OCI-LY7 (cell line): ENCODE data around the gene DUS1L. TPM values are rescaled to one million over a fixed set of nuclear protein-coding genes. Genes with fewer than 3 reads are reported as not detected.
A peak's percentile ranks its signal among the peaks of the same experiment; 100 is the strongest.

ENCODE experiments used
- BruUV-seq: library from RNA; stranded (reverse); fragments of 400-500 nt; replicated peaks from 2 replicates; lab custom pipeline; 2021; lab: Mats Ljungman, UMichigan
- CTCF ChIA-PET: fragments of 300-600 bp; sonication (Branson Sonifier 250); formaldehyde crosslinking; loops from one replicate; lab custom pipeline; 2022; ENCODE audit warnings: antibody characterized with exemption; ENCODE audit not compliant: unreplicated experiment; lab: Charles Lee
- POLR2A ChIA-PET: fragments of 300-600 bp; sonication (Branson Sonifier 250); formaldehyde crosslinking; loops from one replicate; lab custom pipeline; 2022; ENCODE audit warnings: antibody characterized with exemption; lab: Charles Lee
- DNase-seq: peaks from one replicate; pipeline ENCODE4 v3.0.0-alpha.2; 2015; ENCODE audit warnings: low spot score
- H2AFZ ChIP-seq: fragments of 200-600 bp; sonication (generic), shearing (Covaris generic); 2 replicates; pipeline ENCODE4 v1.6.1; 2014; ENCODE audit warnings: mild to moderate bottlenecking, antibody characterized with exemption, low read length, moderate library complexity
- H3K27ac ChIP-seq: fragments of 200-600 bp; sonication (generic); 2 replicates; pipeline ENCODE4 v1.5.1; 2014; ENCODE audit warnings: mixed run types, low read depth, mild to moderate bottlenecking, moderate library complexity, low read length, inconsistent platforms; ENCODE audit not compliant: poor library complexity, severe bottlenecking
- H3K36me3 ChIP-seq: fragments of 200-600 bp; sonication (generic); 2 replicates; pipeline ENCODE4 v1.6.1; 2014; ENCODE audit warnings: mild to moderate bottlenecking, antibody characterized with exemption, low read length, moderate library complexity, mixed read lengths; ENCODE audit not compliant: insufficient read depth
- H3K4me1 ChIP-seq: fragments of 200-600 bp; sonication (generic); 2 replicates; pipeline ENCODE4 v1.5.1; 2014; ENCODE audit warnings: mild to moderate bottlenecking, low read length; ENCODE audit not compliant: insufficient read depth, poor library complexity, severe bottlenecking
- H3K4me2 ChIP-seq: fragments of 200-600 bp; sonication (generic); 2 replicates; pipeline ENCODE4 v1.6.1; 2014; ENCODE audit warnings: mild to moderate bottlenecking, low read length
- H3K4me3 ChIP-seq: fragments of 200-600 bp; sonication (generic); 2 replicates; pipeline ENCODE4 v1.5.1; 2014; ENCODE audit warnings: mild to moderate bottlenecking, low read depth, low read length; ENCODE audit not compliant: poor library complexity, severe bottlenecking
- H3K79me2 ChIP-seq: fragments of 200-600 bp; sonication (generic); 2 replicates; pipeline ENCODE4 v1.6.1; 2016; ENCODE audit warnings: low read depth, mild to moderate bottlenecking, low read length, moderate library complexity, mixed read lengths; ENCODE audit not compliant: insufficient read depth
- H3K9me2 ChIP-seq: fragments of 200-600 bp; sonication (generic); 2 replicates; pipeline ENCODE4 v1.6.1; 2016; ENCODE audit warnings: mild to moderate bottlenecking, low read length, mixed read lengths; ENCODE audit not compliant: insufficient read depth
- H3K9me3 ChIP-seq: fragments of 200-600 bp; sonication (generic); 2 replicates; pipeline ENCODE4 v1.6.1; 2014; ENCODE audit warnings: mild to moderate bottlenecking, mixed run types, low read length, mixed read lengths
- H4K20me1 ChIP-seq: fragments of 200-600 bp; sonication (generic); 2 replicates; pipeline ENCODE4 v1.6.1; 2014; ENCODE audit warnings: mild to moderate bottlenecking, antibody characterized with exemption, low read length, moderate library complexity, mixed read lengths; ENCODE audit not compliant: insufficient read depth
- EZH2phosphoT487 ChIP-seq: fragments of 200-600 bp; sonication (generic); IDR thresholded peaks from 2 replicates; pipeline ENCODE4 v1.6.1; 2018; ENCODE audit warnings: low read depth, borderline replicate concordance, mild to moderate bottlenecking, mixed run types, antibody characterized with exemption, low read length, moderate library complexity, mixed read lengths
- intact Hi-C: fragments of 100-400 bp; cut with micrococcal nuclease; formaldehyde crosslinking; loops from one replicate; pipeline ENCODE4 v1.10.0; 2022; ENCODE audit not compliant: unreplicated experiment
- total RNA-seq, 2 experiments: library from RNA; depleted of rRNA in 1 of 2; stranded (reverse); fragments of >200 nt in 1 of 2; shearing (Covaris generic) in 1 of 2; gene quantifications; 2 replicates each; pipeline ENCODE4 v1.2.3, GENCODE V29; 2014 to 2022
- TF ChIP-seq, protein P1 (sequence below): fragments of 200-600 bp; sonication (generic); conservative IDR thresholded peaks from 2 replicates; pipeline ENCODE4 v1.5.1; 2014; ENCODE audit warnings: mild to moderate bottlenecking, antibody characterized with exemption, low read length, moderate library complexity, mixed read lengths

The DUS1L gene
- total RNA-seq, 2 experiments from 2014 or later = 320 to 388 TPM

DNA sequence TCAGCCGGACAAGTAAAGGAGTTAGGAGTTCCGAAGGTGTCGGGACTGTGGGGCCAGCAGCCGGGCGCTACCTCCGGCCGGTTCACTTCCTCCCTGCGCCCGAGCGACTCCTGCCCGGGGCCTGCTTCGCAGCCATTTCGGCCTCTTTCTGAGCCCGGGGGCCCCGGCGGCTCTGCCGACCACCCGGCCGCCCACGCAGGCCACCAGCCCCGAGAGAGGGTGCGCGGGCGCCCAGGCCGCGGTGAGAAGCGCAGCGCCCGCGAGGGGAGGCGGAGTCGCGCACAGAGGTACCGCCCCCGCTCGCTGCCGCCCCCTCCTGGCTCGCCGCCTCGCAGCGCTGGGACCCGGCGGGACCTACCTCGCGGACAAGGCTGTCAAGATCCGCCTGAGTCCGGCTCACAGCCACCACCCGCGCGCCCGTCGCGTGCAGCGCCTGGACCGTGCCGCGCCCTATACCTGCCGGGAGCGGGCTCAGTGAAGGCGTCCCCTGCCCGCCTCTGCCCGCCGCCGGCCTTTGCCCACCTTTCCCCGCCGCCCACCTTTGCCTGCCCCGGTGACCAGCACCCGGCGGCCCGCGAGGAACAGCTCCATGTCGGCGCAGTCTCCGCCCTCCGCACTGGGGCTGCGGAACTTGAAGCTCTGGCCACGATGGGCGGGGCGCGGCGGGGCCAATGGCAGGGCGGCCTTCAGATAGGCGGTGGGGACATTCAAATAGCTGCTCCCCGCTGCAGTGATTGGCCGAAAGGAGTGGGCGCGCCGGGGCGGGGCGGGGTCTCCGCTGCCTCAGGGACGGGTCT is 28.3 kb downstream of the DUS1L start, which contains the start of gene DCXR:
Gene DCXR (minus strand): TSS at position 606 of the 797 bp plus-strand sequence. CDS start 15 bp downstream, at position 591.
- ChIA-PET CTCF (interaction anchor here (0.7 to 1.1 kb wide), 9 partner anchors 12 to 436 kb away, joined by 3 to 19 read pairs (median 4); partner anchors contain the start of genes CENPX and LRRC45), POLR2A (interaction anchor here (0.6 to 1.5 kb wide), 15 partner anchors 10 to 164 kb away, joined by 3 to 9 read pairs (median 4); partner anchors contain the start of genes CENPX, LRRC45 and MAFG)
- Histone ChIP-seq H2AFZ (peak within 1 kb of the TSS; percentile 92), H3K9me3 (no peaks in the 10 kb centered on the region), H3K9me2 (no peaks in the 10 kb centered on the region), H3K4me2 (peak within 1 kb of the TSS; percentile 92), H3K36me3 (no peaks in the 10 kb centered on the region), H4K20me1 (0 out of 2 replicates have a peak, but pooled peaks cover 5% of the 10 kb centered on the region), H3K4me1 (peaks cover 19% of the 10 kb centered on the region), H3K79me2 (no peaks in the 10 kb centered on the region), H3K27ac (peak within 1 kb of the TSS; percentile 70), H3K4me3 (peak within 1 kb of the TSS; percentile 72)
- intact Hi-C loops = loop anchor here (1.0 to 5.0 kb wide), 4 partner anchors 14 to 165 kb away; partner anchors contain the start of genes ARHGDIA, FASN, GPS1 and LRRC45
- TF ChIP-seq, protein P1, sequence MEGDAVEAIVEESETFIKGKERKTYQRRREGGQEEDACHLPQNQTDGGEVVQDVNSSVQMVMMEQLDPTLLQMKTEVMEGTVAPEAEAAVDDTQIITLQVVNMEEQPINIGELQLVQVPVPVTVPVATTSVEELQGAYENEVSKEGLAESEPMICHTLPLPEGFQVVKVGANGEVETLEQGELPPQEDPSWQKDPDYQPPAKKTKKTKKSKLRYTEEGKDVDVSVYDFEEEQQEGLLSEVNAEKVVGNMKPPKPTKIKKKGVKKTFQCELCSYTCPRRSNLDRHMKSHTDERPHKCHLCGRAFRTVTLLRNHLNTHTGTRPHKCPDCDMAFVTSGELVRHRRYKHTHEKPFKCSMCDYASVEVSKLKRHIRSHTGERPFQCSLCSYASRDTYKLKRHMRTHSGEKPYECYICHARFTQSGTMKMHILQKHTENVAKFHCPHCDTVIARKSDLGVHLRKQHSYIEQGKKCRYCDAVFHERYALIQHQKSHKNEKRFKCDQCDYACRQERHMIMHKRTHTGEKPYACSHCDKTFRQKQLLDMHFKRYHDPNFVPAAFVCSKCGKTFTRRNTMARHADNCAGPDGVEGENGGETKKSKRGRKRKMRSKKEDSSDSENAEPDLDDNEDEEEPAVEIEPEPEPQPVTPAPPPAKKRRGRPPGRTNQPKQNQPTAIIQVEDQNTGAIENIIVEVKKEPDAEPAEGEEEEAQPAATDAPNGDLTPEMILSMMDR = peak; percentile 91
- TF ChIP-seq EZH2phosphoT487 = no peak
- DNase-seq = peak; percentile 99
- BruUV-seq = no TSS peak

DNA sequence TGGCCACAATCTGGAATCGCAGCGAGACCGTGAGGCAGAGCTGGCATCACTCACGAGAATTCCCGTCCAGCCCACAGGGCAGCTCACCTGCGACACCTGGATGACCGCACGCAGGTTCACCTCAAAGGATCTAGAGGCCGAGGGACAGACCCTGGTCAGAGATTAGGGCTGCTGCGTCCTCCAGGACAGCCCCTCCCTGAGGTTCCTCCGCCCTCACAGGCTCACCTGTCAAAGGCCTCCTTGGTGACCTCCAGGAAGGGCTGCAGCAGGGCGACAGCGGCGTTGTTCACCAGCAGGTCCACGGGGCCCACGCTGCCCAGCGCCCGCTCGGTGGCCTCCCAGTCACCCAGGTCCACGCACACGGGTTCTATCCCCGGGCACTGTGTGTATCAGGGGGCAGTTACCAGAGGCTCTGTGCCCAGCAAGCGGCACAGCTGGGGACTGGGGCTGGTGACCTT is 28.9 kb downstream of the DUS1L start:
- TF ChIP-seq, protein P1 = no peak
- TF ChIP-seq EZH2phosphoT487 = no peak
- Histone ChIP-seq H3K9me3 (no peaks in the 10 kb centered on the region), H3K79me2 (no peaks in the 10 kb centered on the region), H2AFZ (no peak overlapping the region), H3K9me2 (no peaks in the 10 kb centered on the region), H4K20me1 (0 out of 2 replicates have a peak, but pooled peaks cover 5% of the 10 kb centered on the region), H3K4me1 (peaks cover 19% of the 10 kb centered on the region), H3K27ac (peak overlapping the region; percentile 70), H3K36me3 (no peaks in the 10 kb centered on the region), H3K4me3 (peak overlapping the region; percentile 72), H3K4me2 (peak overlapping the region; percentile 92)
- no TSS peak for BruUV-seq
- no peak for DNase-seq
- intact Hi-C loops = loop anchor here (1.0 to 5.0 kb wide), 4 partner anchors 13 to 164 kb away; partner anchors contain the start of genes ARHGDIA, FASN, GPS1 and LRRC45
- CTCF ChIA-PET = no interaction called here
- POLR2A ChIA-PET = interaction anchor here (0.6 kb wide), 1 partner anchor 90 kb away, joined by 3 read pairs; no protein-coding TSS in a partner anchor
